Peyer's patch (tissue), 4 donors: ENCODE results near the gene PXDC1.

Experiments
- CTCF ChIP-seq, 6 experiments: fragments of 450-650 bp in 4 of 6; fragments of 200-600 bp in 2 of 6; sonication (generic) in 1 of 6; IDR thresholded peaks; one replicate each; pipeline ENCODE4 v1.5.1; 2017 to 2019; ENCODE audit warnings: antibody characterized with exemption in 6 of 6, mild to moderate bottlenecking in 3 of 6, moderate library complexity in 1 of 6
- POLR2A ChIP-seq, 2 donors: fragments of 450-650 bp; IDR thresholded peaks; one replicate each; pipeline ENCODE4 v1.5.1; 2017; ENCODE audit warnings: antibody characterized with exemption in 2 of 2, mild to moderate bottlenecking in 2 of 2, moderate library complexity in 2 of 2

GRCh38 chr6:3781504-3781903, 30.0 kb upstream of the PXDC1 start:
- TF ChIP-seq POLR2A (IDR thresholded peaks at IDR 0.05) (no peak), CTCF (IDR thresholded peaks at IDR 0.05) (no peak)
